Loucy (cell line): Measurements from ENCODE around the gene XG.
"Not testable (repeated sequence)": the region's sequence is repeated elsewhere in the genome, so short reads cannot be mapped to it uniquely, and the experiment has no call there.

Source experiments
- H2AFZ ChIP-seq: fragments of 200-600 bp; sonication (generic); 2 replicates; pipeline ENCODE4 v1.6.0; 2016; ENCODE audit warnings: antibody characterized with exemption, mild to moderate bottlenecking, low read length, moderate library complexity
- H3F3A ChIP-seq: fragments of 200-600 bp; 2 replicates; pipeline ENCODE4 v1.6.0; 2016; ENCODE audit warnings: antibody characterized with exemption, low read depth, mild to moderate bottlenecking
- H3K27me3 ChIP-seq: fragments of 200-600 bp; sonication (generic); 2 replicates; pipeline ENCODE4 v1.6.1; 2014; ENCODE audit warnings: low read length, mild to moderate bottlenecking; ENCODE audit not compliant: insufficient read depth, poor library complexity, severe bottlenecking
- H3K36me3 ChIP-seq: fragments of 200-600 bp; sonication (generic); 2 replicates; pipeline ENCODE4 v1.6.1; 2016; ENCODE audit warnings: low read length; ENCODE audit not compliant: insufficient read depth
- H3K4me1 ChIP-seq: fragments of 200-600 bp; sonication (generic); 2 replicates; pipeline ENCODE4 v1.5.1; 2014; ENCODE audit warnings: low read length, mild to moderate bottlenecking; ENCODE audit not compliant: insufficient read depth, poor library complexity, severe bottlenecking
- H3K4me2 ChIP-seq: fragments of 200-600 bp; sonication (generic); 2 replicates; pipeline ENCODE4 v1.6.0; 2014; ENCODE audit warnings: antibody characterized with exemption, low read length, low read depth, mild to moderate bottlenecking; ENCODE audit not compliant: poor library complexity, severe bottlenecking
- H3K4me3 ChIP-seq: fragments of 200-600 bp; sonication (generic); 2 replicates; pipeline ENCODE4 v1.5.1; 2014; ENCODE audit warnings: low read length, mild to moderate bottlenecking, mixed read lengths; ENCODE audit not compliant: poor library complexity, severe bottlenecking
- H3K79me2 ChIP-seq: fragments of 200-600 bp; sonication (generic); 2 replicates; pipeline ENCODE4 v1.6.1; 2014; ENCODE audit warnings: low read length; ENCODE audit not compliant: insufficient read depth
- H3K9ac ChIP-seq: fragments of 200-600 bp; sonication (generic); 2 replicates; pipeline ENCODE4 v1.6.0; 2014; ENCODE audit warnings: mild to moderate bottlenecking, low read depth, low read length, moderate library complexity; ENCODE audit not compliant: poor library complexity, severe bottlenecking
- H3K9me2 ChIP-seq: fragments of 200-600 bp; sonication (generic); replicated peaks from 2 replicates; pipeline ENCODE4 v1.6.1; 2016; ENCODE audit warnings: low read depth, low read length, mixed read lengths
- H3K9me3 ChIP-seq: fragments of 200-600 bp; sonication (generic); 2 replicates; pipeline ENCODE4 v1.6.1; 2014; ENCODE audit warnings: mild to moderate bottlenecking, antibody characterized with exemption, low read length, low read depth; ENCODE audit not compliant: insufficient read depth
- H4K20me1 ChIP-seq: fragments of 200-600 bp; sonication (generic); 2 replicates; pipeline ENCODE4 v1.6.0; 2014; ENCODE audit warnings: antibody characterized with exemption, low read length, mild to moderate bottlenecking; ENCODE audit not compliant: insufficient read depth, poor library complexity, severe bottlenecking
- CTCF ChIP-seq: fragments of 200-600 bp; sonication (generic); conservative IDR thresholded peaks from 2 replicates; pipeline ENCODE4 v1.5.1; 2014; ENCODE audit warnings: mild to moderate bottlenecking, antibody characterized with exemption, low read length
- EZH2phosphoT487 ChIP-seq: fragments of 200-600 bp; IDR thresholded peaks from 2 replicates; pipeline ENCODE4 v1.6.1; 2018; ENCODE audit warnings: antibody characterized with exemption, mild to moderate bottlenecking, moderate library complexity, borderline replicate concordance

XG gene

GRCh38 chrX:2751291-2751690 is 549 bp upstream of the XG start:
- no peak overlapping the region for H3K4me2 ChIP-seq
- no peaks in the 10 kb centered on the region for H3K4me1 ChIP-seq
- H3F3A ChIP-seq: no peaks in the 10 kb centered on the region
- no peak overlapping the region for H3K4me3 ChIP-seq
- H3K9ac ChIP-seq: no peak overlapping the region
- no peak for TF ChIP-seq CTCF
- no peak for TF ChIP-seq EZH2phosphoT487
- H3K9me3 ChIP-seq: no peaks in the 10 kb centered on the region
- H3K9me2 ChIP-seq: no peaks in the 10 kb centered on the region
- H3K79me2 ChIP-seq: no peaks in the 10 kb centered on the region
- no peaks in the 10 kb centered on the region for H4K20me1 ChIP-seq
- no peaks in the 10 kb centered on the region for H3K27me3 ChIP-seq
- no peak overlapping the region for H2AFZ ChIP-seq
- no peaks in the 10 kb centered on the region for H3K36me3 ChIP-seq

GRCh38 chrX:2752441-2752840 is 601 bp downstream of the XG start:
- H3K27me3 ChIP-seq, H3K9ac ChIP-seq, H3K4me1 ChIP-seq, H3K79me2 ChIP-seq, H3K9me2 ChIP-seq, H3K4me3 ChIP-seq, H3K4me2 ChIP-seq, H3F3A ChIP-seq, H2AFZ ChIP-seq, H4K20me1 ChIP-seq, H3K9me3 ChIP-seq, H3K36me3 ChIP-seq: not testable (repeated sequence)

GRCh38 chrX:2755163-2755715 is 3.4 kb downstream of the XG start:
- H3K36me3 ChIP-seq, H3K9me3 ChIP-seq, H2AFZ ChIP-seq, H4K20me1 ChIP-seq, H3K27me3 ChIP-seq, H3K9ac ChIP-seq, H3K4me3 ChIP-seq, H3K4me2 ChIP-seq, H3F3A ChIP-seq, H3K4me1 ChIP-seq, H3K9me2 ChIP-seq, H3K79me2 ChIP-seq: not testable (repeated sequence)

- no peaks in the 10 kb centered on the region for H3K36me3 ChIP-seq
- H3F3A ChIP-seq: no peaks in the 10 kb centered on the region
- H3K4me2 ChIP-seq: no peak overlapping the region
- H3K4me3 ChIP-seq: no peak overlapping the region
- no peaks in the 10 kb centered on the region for H3K27me3 ChIP-seq
- H3K79me2 ChIP-seq: no peaks in the 10 kb centered on the region
- no peak overlapping the region for H3K9ac ChIP-seq
- H2AFZ ChIP-seq: no peak overlapping the region
- H3K9me3 ChIP-seq: no peaks in the 10 kb centered on the region
- no peaks in the 10 kb centered on the region for H4K20me1 ChIP-seq
- TF ChIP-seq EZH2phosphoT487 (no peak), CTCF (no peak)
- no peaks in the 10 kb centered on the region for H3K4me1 ChIP-seq
- no peaks in the 10 kb centered on the region for H3K9me2 ChIP-seq
Observed at GRCh38 chrX:2756548-2756947, 4.7 kb downstream of the XG start.
